Measurements from ENCODE around the gene TREX2. TPM values are rescaled to one million over a fixed set of nuclear protein-coding genes. Genes with fewer than 3 reads are reported as not detected.

Gene TREX2
- total RNA-seq, 1 experiment from 2014 or later, result 1.1 TPM

DNA sequence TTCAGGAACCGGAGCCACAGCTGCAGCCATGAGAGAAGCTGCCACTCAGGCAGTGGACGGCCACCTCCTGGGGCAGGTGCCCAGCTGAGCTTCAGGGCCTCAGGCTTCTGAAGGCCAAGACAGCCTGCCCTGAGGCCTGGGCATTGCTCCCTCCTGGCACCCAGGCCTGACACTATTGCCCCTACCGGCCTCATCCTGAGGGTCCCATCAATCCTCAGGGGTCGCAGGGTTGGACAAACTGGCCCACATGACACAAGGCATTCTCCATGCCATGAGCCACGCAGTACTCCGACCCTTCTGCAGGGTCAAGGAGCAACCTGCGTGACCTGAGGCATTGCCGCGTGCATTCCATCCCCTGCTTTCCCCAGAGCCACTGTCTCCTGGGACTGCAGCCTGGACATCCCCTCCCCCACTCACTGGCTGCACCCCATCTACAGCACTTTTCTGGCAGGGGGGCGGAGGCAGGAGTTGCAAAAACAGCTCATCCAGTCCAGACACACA, 37.6 kb downstream of the TREX2 start:
- Histone ChIP-seq H3K4me1 (ENCODE audit: insufficient read depth, low read length) (no peaks in the 10 kb centered on the region), H3K14ac (ENCODE audit: insufficient read depth, low read length) (no peak overlapping the region), H3K4ac (ENCODE audit: low read depth, low read length) (no peak overlapping the region), H2AK5ac (ENCODE audit: insufficient read length, low read length) (no peak overlapping the region), H3K23ac (ENCODE audit: insufficient read length, low read depth, low read length) (no peak overlapping the region), H3K9ac (ENCODE audit: extremely low read depth, insufficient read length, low read length) (no peak overlapping the region), H2BK15ac (ENCODE audit: low read depth, low read length) (no peak overlapping the region), H3K27ac (ENCODE audit: insufficient read length, low read depth, low read length) (no peak overlapping the region), H3K18ac (ENCODE audit: insufficient read length, low read depth, low read length) (no peak overlapping the region), H2BK12ac (ENCODE audit: insufficient read length, low read depth, low read length) (no peak overlapping the region), H3K79me1 (ENCODE audit: insufficient read depth, low read depth, low read length, poor library complexity, severe bottlenecking) (no peaks in the 10 kb centered on the region), H2AFZ (ENCODE audit: low read length) (no peak overlapping the region), H4K8ac (replicated peaks; ENCODE audit: insufficient read length, low read depth, low read length) (no peak overlapping the region), H3K4me2 (ENCODE audit: insufficient read depth, insufficient read length, low read length) (no peak overlapping the region), H2BK120ac (ENCODE audit: low read depth, low read length, poor library complexity, severe bottlenecking) (no peak overlapping the region), H4K20me1 (ENCODE audit: control insufficient read depth, insufficient read depth, insufficient read length) (no peaks in the 10 kb centered on the region), H3T11ph (ENCODE audit: low read length) (no peak overlapping the region), H4K91ac (ENCODE audit: insufficient read length, low read depth, low read length) (no peak overlapping the region), H3K23me2 (ENCODE audit: insufficient read length, low read depth, low read length, poor library complexity, severe bottlenecking) (no peaks in the 10 kb centered on the region), H3K56ac (ENCODE audit: insufficient read length, low read depth, low read length) (no peak overlapping the region), H4K5ac (ENCODE audit: insufficient read length, low read depth, low read length) (no peak overlapping the region), H2BK20ac (ENCODE audit: low read depth, low read length, poor library complexity, severe bottlenecking) (no peak overlapping the region), H3K9me3 (ENCODE audit: control insufficient read depth, low read depth, low read length) (peaks cover 27% of the 10 kb centered on the region), H2BK5ac (ENCODE audit: insufficient read length, low read length) (no peak overlapping the region), H3K27me3 (ENCODE audit: insufficient read depth, low read length) (peaks cover 7% of the 10 kb centered on the region; the same call in 1 of the 2 replicates), H3K79me2 (ENCODE audit: insufficient read depth, low read length) (no peaks in the 10 kb centered on the region)
- H3K27me3 Mint-ChIP-seq (ENCODE audit: low read depth), result peaks cover 50% of the 10 kb centered on the region
- H3K9me3 Mint-ChIP-seq, result peaks cover 58 to 76% of the 10 kb centered on the region in 2 experiments
- TF ChIP-seq, protein P1, sequence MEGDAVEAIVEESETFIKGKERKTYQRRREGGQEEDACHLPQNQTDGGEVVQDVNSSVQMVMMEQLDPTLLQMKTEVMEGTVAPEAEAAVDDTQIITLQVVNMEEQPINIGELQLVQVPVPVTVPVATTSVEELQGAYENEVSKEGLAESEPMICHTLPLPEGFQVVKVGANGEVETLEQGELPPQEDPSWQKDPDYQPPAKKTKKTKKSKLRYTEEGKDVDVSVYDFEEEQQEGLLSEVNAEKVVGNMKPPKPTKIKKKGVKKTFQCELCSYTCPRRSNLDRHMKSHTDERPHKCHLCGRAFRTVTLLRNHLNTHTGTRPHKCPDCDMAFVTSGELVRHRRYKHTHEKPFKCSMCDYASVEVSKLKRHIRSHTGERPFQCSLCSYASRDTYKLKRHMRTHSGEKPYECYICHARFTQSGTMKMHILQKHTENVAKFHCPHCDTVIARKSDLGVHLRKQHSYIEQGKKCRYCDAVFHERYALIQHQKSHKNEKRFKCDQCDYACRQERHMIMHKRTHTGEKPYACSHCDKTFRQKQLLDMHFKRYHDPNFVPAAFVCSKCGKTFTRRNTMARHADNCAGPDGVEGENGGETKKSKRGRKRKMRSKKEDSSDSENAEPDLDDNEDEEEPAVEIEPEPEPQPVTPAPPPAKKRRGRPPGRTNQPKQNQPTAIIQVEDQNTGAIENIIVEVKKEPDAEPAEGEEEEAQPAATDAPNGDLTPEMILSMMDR (conservative IDR thresholded peaks at IDR 0.05), result no peak
- DNase-seq, result no peak
- H3K27ac Mint-ChIP-seq, result no peak overlapping the region
- WGBS (ENCODE audit: extremely low coverage, insufficient read length, low lambda C conversion rate), result no CpG with 5 or more reads among the region's 10 CpGs
- H3K36me3 Mint-ChIP-seq (ENCODE audit: insufficient read depth in 1 of 3, low read depth in 3 of 3), result peaks cover 6 to 10% (median 8%) of the 10 kb centered on the region in 3 experiments; a peak in 4 of 7 replicates
- peaks cover 7 to 8% of the 10 kb centered on the region in 2 experiments; a peak in 2 of 4 replicates for H3K4me1 Mint-ChIP-seq
- no peak overlapping the region for H3K4me3 Mint-ChIP-seq

Data from H9 (cell line).